OCI-LY7 (cell line): ENCODE measurements around the gene KCNMA1.

Experiments
- CTCF ChIP-seq: fragments of 200-600 bp; sonication (generic); conservative IDR thresholded peaks from 2 replicates; pipeline ENCODE4 v1.5.1; 2014; ENCODE audit warnings: mild to moderate bottlenecking, antibody characterized with exemption, low read length, moderate library complexity, mixed read lengths
- EZH2phosphoT487 ChIP-seq: fragments of 200-600 bp; sonication (generic); IDR thresholded peaks from 2 replicates; pipeline ENCODE4 v1.6.1; 2018; ENCODE audit warnings: low read depth, borderline replicate concordance, mild to moderate bottlenecking, mixed run types, antibody characterized with exemption, low read length, moderate library complexity, mixed read lengths

- no peak for TF ChIP-seq CTCF
- no peak for TF ChIP-seq EZH2phosphoT487
Observed at GRCh38 chr10:77524281-77524711, 113.3 kb downstream of the KCNMA1 start.
